GM12892 (cell line): Measurements from ENCODE around the gene IQCE.

Experiments used
- DNase-seq: peaks from one replicate; pipeline ENCODE4 v3.0.0; 2011; ENCODE audit not compliant: insufficient read length
- FAIRE-seq: peaks from 2 replicates; lab custom pipeline; 2011; peaks lifted over from hg19 to GRCh38; lab: Jason Lieb, UNC
- POLR2A ChIP-seq: IDR thresholded peaks from 2 replicates; pipeline ENCODE4 v1.6.1; 2011; ENCODE audit warnings: low read depth, low read length, control low read depth
- POLR2AphosphoS5 ChIP-seq: IDR thresholded peaks from 2 replicates; pipeline ENCODE4 v1.6.1; 2011; ENCODE audit warnings: low read depth, low read length, control low read depth
- TAF1 ChIP-seq: IDR thresholded peaks from 2 replicates; pipeline ENCODE4 v1.6.1; 2011; ENCODE audit warnings: low read depth, mild to moderate bottlenecking, control low read depth, low read length, borderline replicate concordance

The IQCE gene

GRCh38 chr7:2516194-2516555 is 42.6 kb upstream of the IQCE start:
- no peak for FAIRE-seq
- no peak for TF ChIP-seq POLR2AphosphoS5
- no peak for TF ChIP-seq POLR2A
- TF ChIP-seq TAF1 = no peak
- DNase-seq = no peak

- FAIRE-seq (no peak), DNase-seq (no peak)
- TF ChIP-seq TAF1 = no peak
- TF ChIP-seq POLR2AphosphoS5 = no peak
- no peak for TF ChIP-seq POLR2A
Observed at GRCh38 chr7:2517026-2517425, 41.8 kb upstream of the IQCE start.

GRCh38 chr7:2517678-2518507 is 40.9 kb upstream of the IQCE start:
- DNase-seq = no peak
- no peak for TF ChIP-seq TAF1
- TF ChIP-seq POLR2AphosphoS5 = no peak
- no peak for TF ChIP-seq POLR2A
- no peak for FAIRE-seq

- FAIRE-seq (no peak), DNase-seq (no peak)
- TF ChIP-seq TAF1 (no peak), POLR2A (no peak), POLR2AphosphoS5 (no peak)
Observed at GRCh38 chr7:2518737-2519118, 40.1 kb upstream of the IQCE start.

GRCh38 chr7:2519119-2519930 is 39.5 kb upstream of the IQCE start, which contains the start of gene LFNG:
TSS of gene LFNG (plus strand) at chr7:2519774. CDS start at chr7:2519862, 88 bp downstream.
- TF ChIP-seq POLR2A = peak; percentile 51; the same call in 1 of the 2 replicates
- no peak for TF ChIP-seq TAF1
- DNase-seq (peak; percentile 100), FAIRE-seq (peak; percentile 97)

GRCh38 chr7:2520131-2520760 is 38.5 kb upstream of the IQCE start:
- DNase-seq (no peak), FAIRE-seq (no peak)
- no peak for TF ChIP-seq POLR2A
- no peak for TF ChIP-seq TAF1
- no peak for TF ChIP-seq POLR2AphosphoS5

- no peak for DNase-seq
- TF ChIP-seq POLR2AphosphoS5 (no peak), POLR2A (no peak), TAF1 (no peak)
- FAIRE-seq = no peak
Observed at GRCh38 chr7:2520761-2521290, 38.0 kb upstream of the IQCE start.

- DNase-seq = no peak
- no peak for FAIRE-seq
- no peak for TF ChIP-seq TAF1
- TF ChIP-seq POLR2A = no peak
- no peak for TF ChIP-seq POLR2AphosphoS5
Observed at GRCh38 chr7:2521341-2521745, 37.4 kb upstream of the IQCE start.

GRCh38 chr7:2521952-2522591 is 36.7 kb upstream of the IQCE start:
- TF ChIP-seq POLR2AphosphoS5 = no peak
- no peak for TF ChIP-seq POLR2A
- no peak for TF ChIP-seq TAF1
- FAIRE-seq (peak; percentile 73), DNase-seq (no peak)

- no peak for FAIRE-seq
- no peak for DNase-seq
- TF ChIP-seq TAF1 (no peak), POLR2AphosphoS5 (no peak), POLR2A (no peak)
Observed at GRCh38 chr7:2522780-2523433, 35.9 kb upstream of the IQCE start.
